ENCODE measurements around the gene CUEDC1. TPM values are rescaled to one million over a fixed set of nuclear protein-coding genes. Genes with fewer than 3 reads are reported as not detected.
A peak's percentile ranks its signal among the peaks of the same experiment; 100 is the strongest.

The CUEDC1 gene
- total and polyA plus RNA-seq, 2 donors (not counting 1 experiment from before 2014, with no cell fraction given) = 0.57 TPM; not detected in 1

GRCh38 chr17:57956291-57957119, 1.3 kb upstream of the CUEDC1 start:
- H3K4me3 ChIP-seq (ENCODE audit: control extremely low read depth in 1 of 5, extremely low read depth in 1 of 5, insufficient read depth in 1 of 5, low read depth in 2 of 5, low read length in 4 of 5) = peak overlapping the region in 1 of 5 experiments; percentile 23
- H3K27ac Mint-ChIP-seq = peak overlapping the region; percentile 56
- H3K36me3 ChIP-seq (replicated peaks in 1 of 2; ENCODE audit: control extremely low read depth in 1 of 2, control insufficient read depth in 1 of 2, extremely low read depth in 1 of 2, insufficient read depth in 2 of 2, low read length in 1 of 2) = no peaks in the 10 kb centered on the region
- no peak overlapping the region for H2AFZ ChIP-seq (ENCODE audit: insufficient read depth, low read depth, low read length, poor library complexity, severe bottlenecking)
- peak overlapping the region; percentile 56 for H3K9ac ChIP-seq (ENCODE audit: low read length)
- H3K27ac ChIP-seq (ENCODE audit: low read length in 2 of 2) = no peak overlapping the region
- WGBS (ENCODE audit: insufficient coverage) = 67% methylated on average over 2 of the region's 13 CpGs
- H3K4me1 ChIP-seq (ENCODE audit: control insufficient read depth in 2 of 2, insufficient read depth in 2 of 2, low read length in 2 of 2) = peaks cover 23 to 24% of the 10 kb centered on the region in 2 donors
- peak; percentile 79 for DNase-seq
- CTCF ChIA-PET = interaction anchor here (0.6 to 2.3 kb wide), 6 partner anchors 10 to 54 kb away, joined by 3 to 12 read pairs (median 5); no protein-coding TSS in a partner anchor
- H3K4me1 Mint-ChIP-seq = peaks cover 25% of the 10 kb centered on the region
- peak; percentile 68 for ATAC-seq (ENCODE audit: low read depth)
- H3K9me3 Mint-ChIP-seq (ENCODE audit: insufficient read depth) = no peaks in the 10 kb centered on the region
- H3K9me3 ChIP-seq (ENCODE audit: control extremely low read depth in 1 of 3, control insufficient read depth in 2 of 3, insufficient read depth in 1 of 3, low read length in 2 of 3) = peaks cover 0 to 14% (median 0%) of the 10 kb centered on the region in 3 donors
- no peaks in the 10 kb centered on the region for H3K79me2 ChIP-seq (ENCODE audit: control insufficient read depth, insufficient read depth, low read length)
- peaks cover 65% of the 10 kb centered on the region for H3K27me3 Mint-ChIP-seq
- POLR2A ChIA-PET = interaction anchor here (0.6 to 2.0 kb wide), 2 partner anchors 10 to 17 kb away, joined by 3 to 9 read pairs; no protein-coding TSS in a partner anchor
- peaks cover 17% of the 10 kb centered on the region for H4K20me1 ChIP-seq (ENCODE audit: control insufficient read depth, insufficient read depth, low read length, poor library complexity, severe bottlenecking)
- H3K4me3 Mint-ChIP-seq = peak overlapping the region; percentile 79
- peaks cover 0 to 73% (median 38%) of the 10 kb centered on the region in 4 experiments for H3K27me3 ChIP-seq (replicated peaks in 1 of 4; ENCODE audit: control extremely low read depth in 1 of 4, control insufficient read depth in 3 of 4, insufficient read depth in 4 of 4, low read length in 3 of 4)
- TF ChIP-seq EZH2 (IDR thresholded peaks at IDR 0.05; ENCODE audit: borderline replicate concordance, insufficient read depth, low read depth, low read length, poor library complexity, severe bottlenecking) (no peak), CTCF (IDR thresholded peaks at IDR 0.05) (no peak)
- intact Hi-C loops (cut with micrococcal nuclease) = loop anchor here (1.0 to 2.0 kb wide), 2 partner anchors 16 to 30 kb away; no protein-coding TSS in a partner anchor
- H3K4me2 ChIP-seq (replicated peaks; ENCODE audit: low read depth, low read length, poor library complexity, severe bottlenecking) = peak overlapping the region; percentile 89

Measured in B cell (primary cell).